ENCODE measurements around the gene CST2.
"Not testable (repeated sequence)": the region's sequence is repeated elsewhere in the genome, so short reads cannot be mapped to it uniquely, and the experiment has no call there.

Gene CST2

DNA sequence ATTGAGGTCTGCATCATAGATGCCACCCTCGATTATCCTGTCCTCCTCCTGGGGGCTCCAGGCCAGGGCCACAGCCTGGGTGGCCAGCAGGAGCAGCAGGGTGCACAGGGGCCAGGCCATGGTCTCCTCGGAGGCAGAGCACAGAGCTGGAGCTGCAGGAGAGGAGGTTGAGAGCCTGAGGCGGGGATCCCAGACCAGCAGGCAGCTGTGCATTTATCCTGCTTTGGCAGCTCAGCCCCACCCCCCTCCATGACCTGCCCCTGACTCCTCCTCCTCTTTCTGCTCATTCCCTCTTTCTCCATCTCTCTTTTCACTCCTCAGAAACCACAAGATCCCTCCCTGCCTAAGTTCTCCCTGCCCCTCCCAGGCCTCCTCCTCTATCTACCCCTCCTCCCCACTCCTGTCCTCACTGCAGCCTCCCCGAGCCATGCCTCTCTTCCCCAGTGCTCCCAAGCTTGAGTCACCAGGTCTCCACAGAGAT is at the start of gene CST2:
TSS of gene CST2 (minus strand) at position 189 of the 481 bp plus-strand sequence. CDS start at position 120, 69 bp downstream.
- DNase-seq, result no peak

GRCh38 chr20:23875606-23876237 is 49.2 kb upstream of the CST2 start:
- no peak for DNase-seq

DNA sequence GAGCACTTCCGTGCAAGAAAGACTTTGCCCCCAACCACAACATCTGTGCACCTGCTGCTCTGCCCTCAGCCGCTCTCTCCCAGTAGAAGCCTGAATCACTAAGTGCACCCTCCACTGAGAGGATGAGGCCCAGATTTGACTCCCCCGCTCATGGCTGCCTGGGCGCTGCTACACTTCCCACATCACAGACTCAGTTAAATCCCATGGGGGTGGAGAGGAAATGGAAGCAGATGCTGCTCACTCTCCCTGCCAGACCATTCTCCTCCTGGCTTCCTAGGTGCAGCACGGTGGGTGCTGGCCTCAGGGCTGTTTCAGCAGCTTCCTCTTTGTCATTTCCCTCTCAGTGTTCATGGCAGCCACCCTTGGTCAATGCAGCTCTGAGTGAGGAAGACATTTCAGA is 48.2 kb upstream of the CST2 start:
- DNase-seq, result no peak

- no peak for DNase-seq
Observed at GRCh38 chr20:23873370-23874015, 47.0 kb upstream of the CST2 start.

DNA sequence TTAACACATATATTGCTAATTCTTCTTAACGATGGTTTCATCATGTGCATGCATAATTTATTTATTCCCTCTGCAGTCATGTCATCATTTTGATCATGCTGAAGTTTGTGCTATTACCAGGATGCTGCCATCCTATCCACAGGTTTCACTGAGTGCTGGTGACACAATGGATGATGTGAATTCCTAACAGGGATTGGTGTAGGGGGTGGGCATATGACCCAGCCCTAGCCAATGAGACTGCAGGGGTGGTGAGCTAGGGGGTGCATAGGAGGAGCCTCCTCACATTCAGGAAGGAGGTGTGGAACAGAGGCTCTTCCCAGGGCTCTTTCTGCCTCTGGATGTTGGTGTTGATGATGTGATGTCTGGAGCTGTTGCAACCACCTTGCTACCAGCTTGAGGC is 45.5 kb upstream of the CST2 start:
- DNase-seq, result no peak

- no peak for DNase-seq
Observed at GRCh38 chr20:23870461-23870860, 43.9 kb upstream of the CST2 start.

DNA sequence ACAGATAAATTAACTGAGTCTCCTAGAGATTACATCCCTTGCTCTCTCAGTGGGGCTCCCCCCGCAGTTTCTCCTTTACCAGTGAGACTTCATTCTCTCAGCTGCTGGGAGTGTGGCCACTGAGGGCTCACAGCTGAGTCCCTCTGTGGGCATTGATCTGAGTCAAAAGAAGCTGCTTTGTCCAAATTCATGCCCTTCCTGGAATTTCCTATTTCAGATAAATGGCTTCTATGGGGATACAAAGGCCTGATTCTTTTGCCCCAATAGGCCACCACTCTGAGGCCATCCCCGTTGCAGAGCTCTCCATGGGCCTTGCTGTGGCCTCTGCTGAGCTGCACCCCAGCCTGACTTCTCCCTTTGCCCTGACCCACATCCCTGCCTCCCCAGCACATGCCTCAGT is 43.0 kb upstream of the CST2 start:
- no peak for DNase-seq

GRCh38 chr20:23868321-23868720 is 41.8 kb upstream of the CST2 start:
- DNase-seq, result no peak

- DNase-seq, result no peak
Observed at GRCh38 chr20:23867152-23867776, 40.7 kb upstream of the CST2 start.

- DNase-seq, result not testable (repeated sequence)
Observed at GRCh38 chr20:23860771-23861170, 34.2 kb upstream of the CST2 start.

DNA sequence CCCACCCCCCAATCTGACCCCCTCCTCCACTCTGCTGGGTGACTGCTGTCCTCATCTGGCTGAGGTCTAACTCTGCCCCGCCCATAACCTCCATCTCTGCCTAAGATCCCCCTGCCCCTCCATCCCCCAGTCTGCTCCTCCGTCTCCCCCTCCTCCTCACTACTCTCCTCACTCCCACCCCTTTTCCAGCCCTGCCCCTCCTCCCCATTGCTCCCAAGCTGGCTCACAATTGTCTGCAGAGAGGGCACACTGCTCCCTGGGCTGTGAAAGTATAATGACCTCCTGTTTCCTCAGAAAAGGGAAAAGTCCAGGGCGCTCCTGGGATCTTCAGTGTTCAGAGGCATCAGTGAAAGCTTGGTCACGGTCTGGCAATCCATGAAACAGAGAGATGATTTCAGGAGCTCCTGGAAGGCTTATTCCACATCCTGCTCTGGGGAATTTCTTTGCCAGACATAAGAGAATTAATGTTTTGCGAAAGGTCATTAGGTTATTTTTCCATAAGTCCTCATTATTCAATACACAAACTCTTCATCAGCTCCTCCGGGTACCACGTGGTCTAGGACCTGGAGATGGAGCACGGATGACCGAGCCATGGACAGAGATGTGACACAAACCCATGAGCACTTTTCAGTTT is 31.6 kb upstream of the CST2 start:
- DNase-seq, result no peak

GRCh38 chr20:23856736-23857135 is 30.2 kb upstream of the CST2 start:
- no peak for DNase-seq

DNA sequence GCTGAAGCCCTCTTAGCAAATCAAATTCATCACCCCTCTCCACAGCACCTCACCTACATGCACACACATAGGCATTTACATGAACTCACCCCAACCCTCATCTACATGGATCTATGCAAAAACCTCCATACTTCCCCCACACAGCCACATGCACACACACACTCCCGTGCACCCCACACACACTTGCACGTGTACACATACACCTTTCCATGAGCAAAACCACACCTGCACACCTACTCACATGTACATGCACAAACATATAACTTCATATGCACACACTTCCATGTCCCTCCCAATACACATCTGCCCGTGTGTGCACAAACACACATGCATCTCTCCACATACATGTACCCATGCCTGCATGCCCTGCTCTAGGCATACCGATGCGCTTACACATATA is 29.7 kb upstream of the CST2 start:
- DNase-seq, result no peak

DNA sequence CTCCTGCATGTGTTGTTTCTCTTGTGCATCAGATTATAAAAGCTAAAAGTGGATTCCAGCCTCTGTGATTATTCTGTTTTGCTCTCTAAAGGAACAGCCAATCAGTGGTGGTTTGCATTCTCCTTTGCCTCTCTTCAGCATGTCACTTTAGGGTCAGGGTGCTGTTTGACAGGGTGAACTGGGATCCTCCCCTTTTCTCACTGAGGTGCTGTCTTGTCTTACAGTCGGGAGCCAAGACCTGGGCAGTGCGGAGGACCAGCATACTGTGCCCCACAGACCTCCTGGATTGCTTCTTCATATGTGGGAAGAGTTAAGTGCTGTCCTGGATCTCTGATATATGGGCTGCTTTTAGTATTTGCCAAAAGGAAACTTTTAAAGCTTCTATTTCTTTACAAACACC is 15.2 kb upstream of the CST2 start:
- DNase-seq, result no peak

DNA sequence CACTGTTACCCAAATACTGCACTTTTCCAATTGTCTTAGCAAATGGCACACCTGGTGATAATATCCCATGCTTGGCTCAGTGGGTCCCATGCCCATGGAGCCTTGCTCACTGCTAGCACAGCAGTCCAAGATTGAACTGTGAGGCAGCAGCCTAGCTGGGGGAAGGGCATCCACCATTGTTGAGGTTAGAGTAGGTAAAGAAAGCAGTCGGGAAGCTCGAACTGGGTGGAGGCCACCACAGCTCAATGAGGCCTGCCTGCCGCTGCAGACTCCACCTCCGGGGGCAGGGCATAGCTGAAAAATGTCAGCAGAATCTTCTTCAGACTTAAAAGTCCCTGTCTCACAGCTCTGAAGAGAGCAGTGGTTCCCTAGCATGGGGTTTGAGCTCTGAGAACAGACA is 9.2 kb upstream of the CST2 start:
- no peak for DNase-seq

DNA sequence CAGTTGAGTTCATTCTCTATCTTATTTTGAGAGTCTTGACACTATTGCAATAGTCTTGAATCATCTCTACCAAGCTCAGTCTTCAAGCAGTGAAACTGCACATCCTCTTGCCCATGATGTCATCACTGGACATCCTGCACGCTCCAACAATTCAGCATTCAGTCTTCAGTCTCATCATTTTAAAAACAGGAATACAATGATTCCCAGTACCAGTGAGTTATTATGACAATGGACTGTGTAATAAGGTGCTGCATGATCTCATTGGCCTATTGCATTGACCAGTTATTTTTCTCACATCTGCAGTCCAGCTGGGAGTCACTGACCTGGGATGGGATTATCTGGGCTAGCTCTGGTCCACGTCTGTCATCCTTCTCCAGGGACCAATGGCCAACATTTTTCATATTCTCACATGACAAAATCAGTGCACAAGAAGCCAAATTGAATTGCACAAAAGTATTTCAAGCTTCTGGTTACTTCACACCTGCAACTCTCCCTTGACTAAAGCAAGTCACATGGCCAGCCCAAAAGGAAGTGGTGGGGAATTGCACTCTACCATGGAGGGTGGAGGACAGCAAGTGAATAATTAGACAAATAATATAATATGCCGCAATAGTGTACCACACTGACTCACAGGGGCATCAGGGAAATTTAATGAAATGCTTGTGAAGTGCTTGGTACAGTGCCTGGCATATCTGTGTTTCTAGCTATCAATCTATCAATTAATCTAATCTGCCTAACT is 6.4 kb upstream of the CST2 start:
- DNase-seq, result no peak

GRCh38 chr20:23831961-23832360 is 5.4 kb upstream of the CST2 start:
- peak; percentile 7 for DNase-seq

DNA sequence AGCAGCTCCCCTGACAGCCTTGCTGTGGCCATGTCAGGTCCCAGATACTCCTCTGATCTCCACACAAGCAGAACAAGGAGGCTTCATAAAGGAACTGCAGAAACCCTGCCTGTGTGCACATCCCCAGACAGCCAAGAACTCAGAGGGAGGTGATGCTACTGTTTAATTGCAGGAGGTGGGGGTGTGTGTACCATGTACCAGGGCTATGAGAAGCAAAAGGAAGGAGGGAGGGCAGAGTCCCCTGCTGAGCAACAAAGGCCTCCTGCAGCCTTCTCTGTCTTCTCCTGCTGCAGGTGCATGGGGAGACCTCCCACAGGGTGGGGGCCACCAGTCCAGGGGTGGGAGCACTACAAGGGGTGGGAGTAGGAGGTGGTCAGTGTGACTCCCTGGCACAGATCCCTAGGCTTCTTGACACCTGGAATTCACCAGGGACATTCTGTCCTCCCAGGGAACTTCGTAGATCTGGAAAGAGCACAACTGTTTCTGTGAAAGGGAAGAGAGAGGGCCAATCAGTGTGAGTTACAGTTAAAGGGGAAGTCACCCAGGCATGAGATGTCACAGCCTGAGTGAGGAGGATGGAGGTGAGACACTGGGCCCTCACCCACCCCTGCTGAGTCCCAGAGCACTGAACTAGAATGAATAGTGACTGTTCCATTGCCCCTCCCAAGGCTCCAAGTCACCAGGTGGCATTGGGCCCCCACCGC is 2.8 kb downstream of the CST2 start:
- no peak for DNase-seq

DNA sequence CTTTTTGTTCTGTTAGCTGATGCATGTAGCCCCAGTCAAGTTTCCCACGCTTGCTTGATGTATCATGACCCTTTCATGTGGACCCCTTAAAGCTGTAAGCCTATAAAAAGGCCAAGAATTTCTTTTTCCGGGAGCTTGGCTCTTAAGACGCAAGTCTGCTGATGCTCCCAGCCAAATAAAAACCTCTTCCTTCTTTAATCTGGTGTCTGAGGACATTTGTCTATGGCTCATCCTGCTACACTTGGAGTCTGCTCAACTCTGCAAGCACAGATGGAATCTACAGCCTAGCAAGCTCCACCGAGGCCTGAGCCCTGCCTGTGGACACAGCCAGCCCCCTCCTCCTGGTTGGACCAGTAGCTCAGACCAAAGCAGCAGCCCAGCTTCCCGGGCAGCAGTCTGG is 3.4 kb downstream of the CST2 start:
- DNase-seq, result no peak

DNA sequence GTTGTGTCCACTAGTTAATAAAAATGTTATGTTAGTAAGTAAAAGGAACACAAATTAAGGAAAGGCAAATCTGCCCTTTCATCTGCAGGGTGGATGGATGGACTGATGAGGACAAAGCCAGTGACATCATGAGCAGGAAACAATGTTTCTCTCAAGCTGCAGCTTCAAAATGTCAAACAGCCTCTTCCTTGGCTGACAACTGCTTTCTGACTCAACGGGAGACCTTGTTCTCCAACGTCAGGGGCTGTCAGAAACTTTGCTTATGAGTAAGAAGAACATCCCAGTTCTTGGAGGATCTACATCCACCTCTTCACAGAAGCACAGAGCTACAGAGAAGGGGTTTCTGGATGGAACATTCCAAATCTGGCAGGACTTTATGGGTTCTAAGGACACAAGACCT is 6.0 kb downstream of the CST2 start:
- DNase-seq, result no peak

DNA sequence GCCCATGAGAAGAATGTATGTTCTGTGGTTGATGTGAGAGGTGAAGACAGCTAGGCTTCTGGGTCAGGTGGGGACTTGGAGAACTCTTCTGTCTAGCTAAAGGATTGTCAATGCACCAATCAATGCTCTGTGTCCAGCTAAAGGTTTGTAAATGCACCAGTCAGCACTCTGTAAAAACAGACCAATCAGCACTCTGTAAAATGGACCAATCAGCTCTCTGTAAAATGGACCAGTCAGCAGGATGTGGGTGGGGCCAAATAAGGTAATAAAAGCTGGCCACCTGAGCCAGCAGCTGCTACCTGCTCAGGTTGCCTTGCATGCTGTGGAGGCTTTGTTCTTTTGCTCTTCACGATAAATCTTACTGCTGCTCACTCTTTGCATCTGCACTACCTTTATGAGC is 15.0 kb downstream of the CST2 start:
- not testable (repeated sequence) for DNase-seq

GRCh38 chr20:23810349-23810748 is 16.2 kb downstream of the CST2 start:
- not testable (repeated sequence) for DNase-seq
